ENCODE measurements around the gene SLC30A9.

The SLC30A9 gene

GRCh38 chr4:42101446-42101975, 111.2 kb downstream of the SLC30A9 start:
- H3K9ac ChIP-seq (ENCODE audit: low read length), result no peak overlapping the region
- H3K4me1 ChIP-seq (ENCODE audit: low read length), result no peaks in the 10 kb centered on the region
- H4K20me1 ChIP-seq (ENCODE audit: insufficient read depth, low read length), result no peaks in the 10 kb centered on the region
- H3K9me3 ChIP-seq (ENCODE audit: insufficient read depth, low read length), result no peaks in the 10 kb centered on the region
- no peaks in the 10 kb centered on the region for H3K79me2 ChIP-seq (ENCODE audit: low read length)
- no peak overlapping the region for H3K4me3 ChIP-seq (ENCODE audit: low read length)
- H3K36me3 ChIP-seq (replicated peaks; ENCODE audit: low read depth, low read length), result no peaks in the 10 kb centered on the region
- H2AFZ ChIP-seq (ENCODE audit: low read depth, low read length), result no peak overlapping the region
- H3K27me3 ChIP-seq (ENCODE audit: low read depth, low read length), result no peaks in the 10 kb centered on the region
- no peak overlapping the region for H3K4me2 ChIP-seq (ENCODE audit: low read length)
- TF ChIP-seq CTCF (IDR thresholded peaks at IDR 0.05; ENCODE audit: low read depth, low read length) (no peak), EZH2phosphoT487 (IDR thresholded peaks at IDR 0.05; ENCODE audit: low read depth) (no peak)
- H3K27ac ChIP-seq (ENCODE audit: low read length), result no peak overlapping the region

GRCh38 chr4:42104521-42104920, 114.2 kb downstream of the SLC30A9 start:
- no peaks in the 10 kb centered on the region for H4K20me1 ChIP-seq (ENCODE audit: insufficient read depth, low read length)
- H3K4me1 ChIP-seq (ENCODE audit: low read length), result no peaks in the 10 kb centered on the region
- H3K9me3 ChIP-seq (ENCODE audit: insufficient read depth, low read length), result no peaks in the 10 kb centered on the region
- H3K36me3 ChIP-seq (replicated peaks; ENCODE audit: low read depth, low read length), result no peaks in the 10 kb centered on the region
- no peak overlapping the region for H2AFZ ChIP-seq (ENCODE audit: low read depth, low read length)
- H3K4me2 ChIP-seq (ENCODE audit: low read length), result no peak overlapping the region
- no peak overlapping the region for H3K27ac ChIP-seq (ENCODE audit: low read length)
- no peak for TF ChIP-seq CTCF (IDR thresholded peaks at IDR 0.05; ENCODE audit: low read depth, low read length)
- no peaks in the 10 kb centered on the region for H3K27me3 ChIP-seq (ENCODE audit: low read depth, low read length)
- no peak overlapping the region for H3K9ac ChIP-seq (ENCODE audit: low read length)
- H3K79me2 ChIP-seq (ENCODE audit: low read length), result no peaks in the 10 kb centered on the region
- no peak overlapping the region for H3K4me3 ChIP-seq (ENCODE audit: low read length)

GRCh38 chr4:42112846-42113245, 122.5 kb downstream of the SLC30A9 start:
- TF ChIP-seq EZH2phosphoT487 (IDR thresholded peaks at IDR 0.05; ENCODE audit: low read depth) (no peak), CTCF (IDR thresholded peaks at IDR 0.05; ENCODE audit: low read depth, low read length) (no peak)
- H4K20me1 ChIP-seq (ENCODE audit: insufficient read depth, low read length), result no peaks in the 10 kb centered on the region
- H3K27me3 ChIP-seq (ENCODE audit: low read depth, low read length), result no peaks in the 10 kb centered on the region
- no peak overlapping the region for H3K4me3 ChIP-seq (ENCODE audit: low read length)
- H3K9me3 ChIP-seq (ENCODE audit: insufficient read depth, low read length), result no peaks in the 10 kb centered on the region
- no peak overlapping the region for H3K4me2 ChIP-seq (ENCODE audit: low read length)
- no peaks in the 10 kb centered on the region for H3K4me1 ChIP-seq (ENCODE audit: low read length)
- H2AFZ ChIP-seq (ENCODE audit: low read depth, low read length), result no peak overlapping the region
- no peaks in the 10 kb centered on the region for H3K79me2 ChIP-seq (ENCODE audit: low read length)
- no peak overlapping the region for H3K9ac ChIP-seq (ENCODE audit: low read length)
- H3K36me3 ChIP-seq (replicated peaks; ENCODE audit: low read depth, low read length), result peaks cover 4% of the 10 kb centered on the region
- no peak overlapping the region for H3K27ac ChIP-seq (ENCODE audit: low read length)

- H3K36me3 ChIP-seq (replicated peaks; ENCODE audit: low read depth, low read length), result peaks cover 4% of the 10 kb centered on the region
- TF ChIP-seq EZH2phosphoT487 (IDR thresholded peaks at IDR 0.05; ENCODE audit: low read depth) (no peak), CTCF (IDR thresholded peaks at IDR 0.05; ENCODE audit: low read depth, low read length) (no peak)
- peaks cover 3% of the 10 kb centered on the region; the same call in 1 of the 2 replicates for H3K4me1 ChIP-seq (ENCODE audit: low read length)
- H4K20me1 ChIP-seq (ENCODE audit: insufficient read depth, low read length), result no peaks in the 10 kb centered on the region
- no peaks in the 10 kb centered on the region for H3K79me2 ChIP-seq (ENCODE audit: low read length)
- H2AFZ ChIP-seq (ENCODE audit: low read depth, low read length), result no peak overlapping the region
- H3K4me3 ChIP-seq (ENCODE audit: low read length), result no peak overlapping the region
- H3K9me3 ChIP-seq (ENCODE audit: insufficient read depth, low read length), result no peaks in the 10 kb centered on the region
- no peaks in the 10 kb centered on the region for H3K27me3 ChIP-seq (ENCODE audit: low read depth, low read length)
- H3K4me2 ChIP-seq (ENCODE audit: low read length), result no peak overlapping the region
- H3K9ac ChIP-seq (ENCODE audit: low read length), result no peak overlapping the region
- H3K27ac ChIP-seq (ENCODE audit: low read length), result no peak overlapping the region
Observed at GRCh38 chr4:42119886-42120285, 129.6 kb downstream of the SLC30A9 start.
